ENCODE results near the gene NFIC.

NFIC gene

DNA sequence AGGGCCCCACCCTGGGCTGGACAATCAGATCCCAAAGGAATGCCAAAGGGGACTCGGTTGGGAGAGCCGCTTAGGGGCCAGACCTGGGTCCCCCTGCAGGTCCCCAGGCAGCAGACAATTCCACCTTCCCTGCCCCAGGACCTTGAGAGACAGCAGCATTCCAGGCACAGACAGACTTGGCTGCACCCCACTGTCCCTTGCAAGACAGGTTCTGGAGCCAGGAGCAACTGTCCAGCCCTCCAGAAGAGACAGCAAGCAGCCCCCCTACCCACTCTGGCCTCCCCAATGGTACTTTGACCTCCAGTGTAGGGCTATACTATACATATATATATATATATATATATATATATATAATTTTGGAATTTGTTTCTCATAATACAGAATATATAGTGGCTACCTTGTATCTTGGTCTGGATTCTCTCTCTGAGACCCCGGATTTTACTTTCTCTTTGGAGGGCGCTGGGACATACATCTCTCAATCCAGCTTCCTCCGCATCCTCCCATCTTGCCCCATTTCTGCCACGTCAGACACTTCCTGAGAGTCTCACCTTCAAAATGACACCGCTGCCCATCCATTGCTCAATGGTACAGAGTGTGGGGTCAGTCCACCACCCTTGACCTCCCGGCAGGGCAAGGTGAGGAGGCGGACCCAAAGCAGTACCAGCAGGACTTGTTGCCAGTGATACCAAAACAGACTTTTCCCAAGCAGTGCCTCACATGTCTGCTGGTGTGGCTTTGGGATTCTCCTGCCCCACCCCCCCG is 101.2 kb downstream of the NFIC start:
- no peak for DNase-seq (ENCODE audit: low spot score)

DNA sequence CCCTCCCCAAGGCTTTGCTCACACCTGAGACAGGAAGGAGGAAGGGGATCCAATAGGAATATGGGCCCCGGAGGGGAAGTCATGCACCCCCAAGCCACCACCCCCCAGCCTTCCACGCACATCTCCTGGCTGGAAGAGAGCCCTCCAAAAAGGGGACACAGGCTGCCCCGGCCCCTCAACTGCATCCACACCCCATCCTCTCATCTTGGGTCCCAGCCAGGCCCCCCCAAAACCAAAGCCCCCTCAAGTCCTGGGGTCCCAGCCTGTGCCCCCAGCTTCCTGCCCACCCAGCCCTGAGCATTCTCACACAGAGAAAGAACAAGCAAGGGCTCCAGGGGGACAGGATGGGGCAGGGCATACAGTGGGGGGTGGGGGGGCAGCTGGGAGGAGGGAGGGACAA is 101.8 kb downstream of the NFIC start:
- no peak for DNase-seq (ENCODE audit: low spot score)

DNA sequence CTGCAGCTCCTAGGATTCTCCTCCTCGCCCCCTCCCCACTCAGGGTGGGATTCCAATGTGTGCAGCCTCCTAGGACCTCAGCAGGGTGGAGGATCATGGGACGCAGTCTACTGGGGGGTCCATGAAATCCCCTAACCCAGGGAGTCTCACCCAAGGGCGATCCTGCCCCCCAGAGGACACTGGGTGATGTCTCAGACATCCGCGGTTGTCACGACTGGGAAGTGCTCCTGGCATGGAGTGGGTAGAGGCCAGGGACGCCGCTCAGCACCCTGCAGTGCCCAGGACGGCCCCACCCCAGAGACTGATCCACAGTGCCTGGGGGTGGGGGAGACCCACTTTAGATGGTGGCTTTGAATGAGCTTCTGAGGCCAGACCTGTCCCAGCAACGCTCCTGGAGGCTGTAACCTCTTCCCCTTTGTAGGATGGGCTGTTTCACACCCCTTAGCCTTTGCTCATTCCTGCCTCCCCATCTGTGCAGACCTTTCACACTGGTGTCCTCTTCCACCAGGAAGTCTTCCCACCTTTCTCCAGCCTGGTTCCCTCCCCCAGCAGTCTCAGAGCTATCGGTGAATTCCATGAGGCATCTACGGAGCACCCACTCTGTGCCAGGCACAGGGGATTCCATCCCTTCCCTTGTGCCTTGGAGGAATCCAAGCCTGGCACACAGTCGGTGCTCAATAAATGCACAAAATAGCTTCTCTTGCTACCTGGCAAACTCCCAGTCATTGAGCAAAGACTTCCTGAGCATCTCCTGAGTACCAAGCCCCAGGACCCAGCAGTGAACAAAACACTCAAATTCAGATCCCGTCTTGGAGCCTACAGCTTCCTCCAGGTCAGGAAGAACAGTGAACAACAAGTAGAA is 103.5 kb downstream of the NFIC start:
- DNase-seq (ENCODE audit: low spot score), result no peak

DNA sequence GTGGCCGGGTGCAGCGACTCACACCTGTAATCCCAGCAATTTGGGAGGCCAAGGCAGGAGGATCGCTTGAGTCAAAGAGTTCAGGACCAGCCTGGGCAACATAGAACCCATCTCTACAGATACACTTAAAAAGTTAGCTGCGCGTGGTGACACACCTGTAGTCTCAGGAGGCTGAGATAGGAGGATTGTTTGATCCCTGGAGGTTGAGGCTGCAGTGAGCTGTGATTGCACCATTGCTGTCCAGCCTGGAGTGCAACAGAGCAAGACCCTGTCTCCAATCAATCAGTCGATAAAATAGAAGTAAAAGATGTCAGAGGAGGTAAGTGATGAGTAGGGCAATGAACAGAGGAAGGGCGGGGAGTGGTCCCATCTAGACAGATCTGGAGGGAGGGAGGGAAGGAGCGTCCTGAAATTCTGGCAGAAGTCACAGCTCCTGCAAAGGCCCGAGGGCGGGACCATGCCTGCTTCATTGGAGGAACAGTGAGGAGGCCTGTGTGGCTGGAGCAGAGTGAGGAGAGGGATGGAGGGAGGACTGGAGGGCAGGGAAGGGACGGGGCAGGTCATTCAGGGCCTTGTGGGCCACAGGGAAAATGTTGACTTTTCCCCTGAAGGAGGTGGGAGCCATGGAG is 104.2 kb downstream of the NFIC start:
- DNase-seq (ENCODE audit: low spot score), result no peak

DNA sequence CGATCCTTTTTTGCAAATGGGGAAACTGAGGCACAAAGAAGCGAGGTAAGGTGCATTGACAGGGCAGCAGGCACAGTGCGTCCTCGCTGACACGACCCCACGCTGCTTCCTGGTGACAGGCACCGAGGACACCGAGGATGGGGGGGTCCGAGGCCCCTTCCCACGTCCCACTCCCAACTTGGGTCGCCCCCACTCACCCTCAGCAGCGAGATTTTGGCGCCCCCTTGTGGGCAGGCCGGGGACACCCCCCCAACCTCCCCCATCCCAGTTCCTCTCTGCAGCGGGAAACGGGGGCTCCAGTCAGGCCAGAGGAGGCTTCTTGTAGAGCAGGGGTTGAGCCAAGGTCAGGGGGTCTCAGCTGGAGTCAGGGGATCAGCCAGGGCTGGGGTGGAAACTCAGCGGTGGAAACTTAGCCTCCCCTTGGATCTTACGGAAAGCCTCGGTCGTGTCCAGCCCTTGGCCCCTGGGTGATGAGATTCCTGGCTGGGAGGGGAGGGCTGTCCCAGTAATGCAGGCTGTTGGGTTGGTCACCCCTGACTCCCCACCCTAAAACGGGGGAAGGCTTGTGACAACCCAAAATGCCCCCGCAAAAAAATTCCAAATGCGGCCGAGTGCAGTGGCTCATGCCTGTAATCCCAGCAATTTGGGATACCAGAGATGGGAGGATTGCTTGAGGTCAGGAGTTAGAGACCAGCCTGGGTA is 105.7 kb downstream of the NFIC start:
- peak; percentile 54 for DNase-seq (ENCODE audit: low spot score)

DNA sequence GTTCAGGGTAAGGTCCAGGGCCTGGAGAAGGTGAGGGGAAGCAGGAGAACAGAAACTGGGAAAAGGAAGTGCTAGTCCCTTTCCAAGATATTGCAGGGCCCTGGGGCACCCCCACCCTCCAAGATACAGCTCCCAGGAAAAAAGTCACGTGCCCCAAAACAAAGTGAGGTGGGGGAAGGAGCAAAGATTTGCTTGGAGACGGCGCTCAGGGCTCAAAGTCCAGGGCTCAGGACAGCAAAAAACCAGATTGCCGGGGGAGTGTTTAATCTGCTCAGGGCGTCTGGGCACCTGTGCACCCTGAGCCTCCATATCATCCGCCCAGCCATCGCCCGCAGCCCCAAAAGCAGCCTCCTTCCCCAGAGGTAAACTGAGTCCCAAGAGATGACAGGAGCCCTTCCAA is 107.6 kb downstream of the NFIC start:
- DNase-seq (ENCODE audit: low spot score), result no peak

DNA sequence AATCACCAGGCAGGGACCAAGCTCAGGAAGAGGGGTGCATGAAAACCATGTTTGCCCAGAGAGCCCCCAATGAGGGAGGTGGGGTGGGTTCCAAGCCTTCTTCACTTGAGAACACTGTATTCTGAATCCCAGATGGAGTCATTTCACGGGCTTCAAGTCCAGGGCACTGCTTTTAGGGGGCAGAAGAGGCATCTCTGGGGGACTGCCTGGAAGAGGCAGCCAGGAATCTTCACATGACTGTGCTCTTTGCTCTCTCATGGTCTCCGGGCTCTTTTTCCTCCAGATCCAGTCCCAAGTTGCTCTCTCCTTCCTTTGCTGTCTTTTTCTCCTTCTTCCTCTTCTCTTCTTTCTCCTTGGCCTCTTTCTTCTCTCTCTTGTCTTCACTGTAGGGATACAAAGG is 108.2 kb downstream of the NFIC start:
- no peak for DNase-seq (ENCODE audit: low spot score)

DNA sequence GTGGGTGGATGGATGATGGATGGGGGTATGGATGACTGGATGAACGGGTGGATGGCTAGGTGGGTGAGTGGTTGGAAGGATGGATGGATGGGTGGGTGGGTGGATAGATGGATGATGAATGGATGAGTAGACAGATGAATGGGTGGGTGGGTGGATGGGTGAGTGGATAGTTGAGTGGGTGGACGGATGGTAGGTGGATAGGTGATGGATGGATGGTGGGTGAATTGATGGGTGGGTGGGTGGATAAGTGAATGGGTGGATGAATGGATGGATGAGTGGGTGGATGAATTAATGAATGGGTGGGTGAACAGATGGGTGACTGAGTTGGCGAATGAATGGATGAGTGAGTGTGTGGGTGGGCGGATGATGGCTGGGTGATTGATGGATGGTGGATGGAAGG is 109.1 kb downstream of the NFIC start:
- no peak for DNase-seq (ENCODE audit: low spot score)

DNA sequence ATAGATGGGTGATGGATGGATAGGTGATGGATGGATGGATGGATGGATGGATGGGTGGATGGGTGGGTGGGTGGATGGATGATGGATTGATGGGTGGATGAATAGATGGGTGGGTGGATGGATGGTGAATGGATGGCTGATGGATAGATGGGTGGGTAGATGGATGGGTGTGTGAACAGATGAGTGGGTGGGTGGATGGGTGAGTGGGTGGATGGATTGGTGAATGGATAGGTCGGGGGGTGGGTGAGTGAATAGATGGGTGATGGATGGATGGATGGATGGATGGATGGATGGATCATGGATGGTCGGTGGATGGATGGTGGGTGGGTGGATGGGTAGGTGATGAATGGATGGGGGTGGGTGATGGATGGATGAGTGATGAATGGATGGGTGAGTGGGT is 110.4 kb downstream of the NFIC start:
- no peak for DNase-seq (ENCODE audit: low spot score)

DNA sequence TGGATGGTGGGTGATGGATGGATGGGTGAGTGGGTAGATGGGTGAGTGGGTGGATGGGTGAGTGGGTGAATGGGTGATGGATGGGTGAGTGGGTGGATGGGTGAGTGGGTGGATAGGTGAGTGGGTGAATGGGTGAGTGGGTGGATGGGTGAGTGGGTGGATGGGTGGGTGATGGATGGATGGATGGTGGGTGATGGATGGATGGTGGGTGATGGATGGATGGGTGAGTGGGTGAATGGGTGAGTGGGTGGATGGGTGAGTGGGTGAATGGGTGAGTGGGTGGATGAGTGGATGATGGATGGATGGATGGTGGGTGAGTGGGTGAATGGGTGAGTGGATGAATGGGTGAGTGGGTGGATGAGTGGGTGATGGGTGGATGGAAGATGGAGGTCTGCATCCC is 111.1 kb downstream of the NFIC start:
- no peak for DNase-seq (ENCODE audit: low spot score)

DNA sequence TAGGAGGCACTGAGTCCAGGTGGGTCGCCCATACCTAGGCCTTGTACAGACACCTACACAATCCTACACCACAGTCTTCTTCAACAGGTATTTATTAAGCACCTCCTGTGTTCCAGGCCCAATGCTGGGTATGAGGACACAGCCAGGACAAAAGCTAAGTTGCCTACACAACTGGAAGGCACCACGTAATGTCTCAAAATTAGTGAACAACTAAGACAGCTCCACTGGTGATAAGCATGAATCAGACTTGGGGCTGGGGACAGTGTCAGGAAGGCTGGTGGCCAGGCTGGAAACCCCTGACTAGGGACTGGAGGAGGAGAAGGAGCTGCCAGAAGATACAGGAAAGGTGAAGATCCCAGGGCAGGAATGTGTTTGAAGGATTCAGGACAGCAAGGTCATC is 111.6 kb downstream of the NFIC start:
- no peak for DNase-seq (ENCODE audit: low spot score)

DNA sequence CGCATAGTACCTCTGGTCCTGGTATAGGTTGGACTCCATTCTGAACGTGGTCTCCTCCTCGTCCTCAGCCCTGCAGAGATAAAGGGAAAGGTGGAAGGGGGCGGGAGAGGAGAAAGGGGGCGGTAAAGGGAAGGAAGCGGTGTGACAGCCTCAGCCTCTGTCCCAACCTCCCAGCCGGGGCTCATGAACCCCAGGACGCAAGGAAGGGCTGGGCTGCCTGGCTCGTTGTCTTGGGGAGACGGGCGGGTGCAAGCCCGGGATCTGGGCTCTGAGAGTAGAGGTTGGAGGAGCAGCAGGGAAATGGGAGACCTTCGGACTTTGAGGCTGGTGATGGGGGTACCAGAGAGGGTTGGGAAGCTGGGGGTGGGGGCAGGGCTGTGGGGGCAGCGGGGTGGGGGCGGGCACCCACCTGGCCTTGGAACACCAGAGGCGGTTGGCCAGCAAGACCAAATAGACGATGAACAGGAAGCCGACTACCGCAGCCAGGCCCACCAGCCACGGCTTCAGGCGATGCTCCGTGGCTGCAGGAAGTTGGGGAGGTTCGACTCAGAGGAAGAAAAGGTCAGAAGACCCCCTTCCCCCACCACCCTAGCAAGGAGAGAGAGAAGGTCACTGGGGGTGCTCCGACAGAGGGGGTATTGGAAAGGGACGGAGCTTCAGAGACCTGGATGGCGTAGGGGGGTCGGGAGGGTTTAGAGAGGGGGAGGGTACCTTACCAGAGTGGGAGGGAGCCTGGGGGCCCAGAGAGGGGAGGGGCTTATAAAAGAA is 112.2 kb downstream of the NFIC start:
- no peak for DNase-seq (ENCODE audit: low spot score)

DNA sequence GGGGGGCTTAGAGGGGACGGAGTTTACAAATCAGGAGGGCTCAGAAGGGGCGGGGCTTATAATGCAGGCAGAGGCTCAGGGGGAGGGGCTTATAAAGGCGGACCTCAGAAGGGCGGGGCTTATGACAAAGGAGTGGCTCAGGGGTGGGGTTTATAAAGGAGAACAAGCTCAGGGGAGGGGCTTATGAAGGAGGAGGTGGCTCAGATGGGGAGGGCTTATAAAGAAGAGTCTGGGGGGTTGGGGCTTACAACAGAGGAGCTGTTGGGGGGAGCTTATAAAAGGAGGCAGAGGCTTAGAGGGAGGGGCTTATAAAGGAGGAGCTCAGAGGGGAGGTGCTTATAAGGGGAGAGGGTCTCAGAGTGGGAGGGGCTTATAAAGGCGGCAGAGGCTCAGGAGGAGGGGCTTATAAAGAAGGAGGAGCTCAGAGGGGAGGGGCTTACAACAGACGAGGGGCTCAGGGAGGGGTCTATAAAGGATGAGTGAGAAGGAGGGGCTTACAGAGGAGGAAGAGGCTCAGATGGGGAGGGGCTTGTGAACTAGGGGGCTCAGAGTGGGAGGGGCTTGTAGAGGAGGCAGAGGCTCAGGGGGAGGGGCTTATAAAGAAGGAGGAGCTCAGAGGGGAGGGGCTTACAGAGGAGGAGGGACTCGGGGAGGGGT is 112.9 kb downstream of the NFIC start:
- DNase-seq (ENCODE audit: low spot score), result peak; percentile 43

DNA sequence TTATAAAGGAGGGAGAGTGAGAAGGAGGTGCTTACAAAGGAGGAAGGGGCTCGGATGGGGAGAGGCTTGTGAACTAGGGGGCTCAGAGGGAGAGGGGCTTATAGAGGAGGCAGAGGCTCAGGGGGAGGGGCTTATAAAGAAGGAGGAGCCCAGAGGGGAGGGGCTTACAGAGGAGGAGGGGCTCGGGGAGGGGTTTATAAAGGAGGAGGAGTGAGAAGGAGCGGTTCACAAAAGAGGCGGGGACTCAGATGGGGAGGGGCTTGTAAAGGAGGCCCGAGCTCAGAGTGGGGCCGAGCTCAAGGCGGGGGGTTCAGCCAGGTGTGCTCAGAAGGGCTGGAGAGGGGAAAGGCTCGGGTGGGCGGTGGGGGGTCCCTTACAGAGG is 113.4 kb downstream of the NFIC start:
- no peak for DNase-seq (ENCODE audit: low spot score)

DNA sequence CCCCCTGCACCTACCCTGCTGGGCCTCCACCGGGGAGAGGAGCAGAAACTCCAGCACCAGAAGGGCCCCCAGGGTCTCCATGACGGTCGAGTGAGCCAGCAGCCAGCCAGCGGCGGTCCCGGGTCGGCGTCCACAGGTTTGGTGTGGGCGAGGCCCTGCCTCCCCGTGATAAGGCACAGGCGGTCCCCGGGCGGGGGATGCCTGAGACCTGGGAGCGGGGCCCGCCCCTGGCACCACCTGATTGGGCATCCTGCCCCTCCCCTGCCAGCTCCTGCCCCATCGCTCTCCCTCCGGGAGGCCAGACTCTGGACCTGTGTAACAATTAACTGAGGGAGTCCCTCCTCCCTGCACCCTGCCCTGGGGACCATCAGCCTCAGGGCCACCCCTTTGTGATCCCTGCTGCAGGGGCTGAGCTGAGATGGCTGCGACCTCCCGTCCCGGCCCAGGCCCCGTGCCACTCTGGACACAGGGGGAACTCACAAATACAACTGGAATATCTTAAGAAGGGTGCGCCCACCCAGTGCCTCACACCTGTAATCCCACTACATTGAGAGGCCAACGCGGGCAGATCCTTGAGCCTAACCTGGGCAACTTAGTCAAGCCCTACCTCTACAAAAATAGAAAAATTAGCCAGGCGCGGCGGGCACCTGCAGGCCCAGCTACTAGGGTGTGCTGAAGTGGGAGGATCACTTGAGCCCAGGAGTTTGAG is 114.2 kb downstream of the NFIC start, which contains the start of gene SMIM24:
TSS of gene SMIM24 (minus strand) at position 143 of the 709 bp plus-strand sequence. CDS start at position 81, 62 bp downstream.
- DNase-seq (ENCODE audit: low spot score), result no peak

DNA sequence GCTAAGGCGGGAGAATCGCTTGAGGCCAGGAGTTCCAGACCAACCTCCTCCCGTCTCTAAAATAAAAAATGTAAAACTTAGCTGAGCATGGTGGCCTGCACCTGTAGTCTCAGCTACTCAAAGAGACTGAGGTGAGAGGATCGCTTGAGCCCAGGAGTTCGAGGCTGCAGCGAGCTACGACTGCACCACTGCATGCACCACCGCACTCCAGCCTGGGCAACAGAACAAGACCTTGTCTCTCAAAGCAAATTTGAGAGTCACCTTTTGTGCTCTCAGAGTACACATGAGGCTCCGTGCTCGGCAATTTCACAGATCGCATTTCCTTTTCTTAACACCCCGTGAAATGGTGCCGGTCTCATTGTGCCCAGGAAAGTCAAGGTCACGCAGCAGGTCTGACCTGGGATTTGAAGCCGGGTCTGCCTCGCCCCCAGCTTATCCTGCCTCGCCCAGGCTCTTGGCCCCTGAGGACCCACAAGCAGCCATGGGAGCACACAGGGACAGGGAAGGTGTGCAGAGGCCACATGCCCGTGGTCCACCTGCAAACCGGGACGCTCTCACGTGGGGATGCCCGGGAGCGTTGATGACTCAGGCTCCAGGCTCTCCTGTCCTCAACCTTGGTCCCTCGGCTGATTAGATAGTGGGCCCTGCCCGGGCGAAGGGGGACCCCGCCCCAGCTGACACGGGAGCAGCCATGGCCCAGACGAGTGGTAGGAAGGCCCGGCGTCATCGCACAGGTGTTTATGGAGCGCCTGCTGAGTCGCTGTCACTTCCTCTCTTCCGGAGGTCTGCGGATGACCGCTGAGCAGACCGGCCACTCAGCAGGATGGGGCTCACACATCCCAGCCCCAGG is 115.1 kb downstream of the NFIC start:
- no peak for DNase-seq (ENCODE audit: low spot score)

DNA sequence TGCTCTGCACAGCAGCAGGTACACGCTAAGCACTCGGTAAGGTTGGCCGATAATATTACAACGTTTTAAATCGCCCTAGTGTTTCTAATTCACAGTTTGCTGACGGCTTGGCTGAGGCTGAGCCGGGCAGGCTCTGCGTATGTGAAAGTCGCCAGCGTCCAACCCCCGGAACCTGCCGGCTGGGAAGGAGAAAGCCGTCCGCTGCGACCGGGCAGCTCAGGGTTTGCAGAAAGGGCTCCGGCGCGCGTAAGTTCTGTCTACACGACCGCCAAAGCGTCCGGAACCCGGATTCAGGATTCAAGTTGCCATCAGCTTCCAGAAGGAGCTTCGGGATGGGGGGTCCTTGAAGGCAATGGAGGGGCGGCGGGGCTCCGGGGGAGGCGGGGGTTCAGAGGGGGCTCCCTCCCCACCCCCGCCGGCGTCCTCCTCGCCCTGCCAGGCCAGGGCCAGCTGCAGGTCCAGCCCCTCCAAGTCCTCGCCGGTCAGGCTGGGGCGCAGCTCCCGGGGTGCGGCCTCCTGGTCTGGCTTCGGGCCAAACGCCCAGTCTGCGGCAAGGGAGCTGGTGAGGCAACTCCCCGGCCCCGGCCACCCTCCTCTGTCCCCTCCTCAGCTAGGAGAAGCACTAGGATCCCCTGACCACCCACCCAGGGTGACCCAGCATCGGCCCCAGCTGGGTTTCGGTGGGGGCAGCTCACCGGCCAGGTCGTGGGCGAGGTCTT is 116.3 kb downstream of the NFIC start:
- no peak for DNase-seq (ENCODE audit: low spot score)

DNA sequence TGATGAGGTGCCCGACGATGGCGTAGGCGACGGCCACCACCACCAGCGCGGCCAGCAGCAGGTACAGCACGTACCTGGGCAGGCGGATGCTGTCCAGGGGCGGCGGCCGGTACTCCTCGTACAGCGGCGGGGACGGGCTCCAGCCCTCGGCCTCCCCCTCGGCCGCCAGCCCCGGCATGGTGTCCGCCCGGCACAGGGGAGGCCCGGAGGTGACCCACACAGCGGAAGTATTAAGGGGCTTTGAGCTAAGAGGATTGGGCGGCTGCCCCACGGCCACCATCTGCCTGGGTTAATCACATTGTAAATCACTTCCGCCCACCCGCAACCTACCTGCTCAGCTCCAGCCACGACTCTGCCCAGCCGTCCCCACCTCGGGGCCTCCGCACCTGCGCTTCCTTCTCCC is 116.8 kb downstream of the NFIC start, which contains the start of gene SMIM44:
TSS of gene SMIM44 (minus strand) at position 216 of the 403 bp plus-strand sequence. CDS start at position 178, 38 bp downstream.
- DNase-seq (ENCODE audit: low spot score), result no peak
